CD4-positive, CD25-positive, alpha-beta regulatory T cell (primary cell): ENCODE data around the gene LDLR. TPM values are rescaled to one million over a fixed set of nuclear protein-coding genes. Genes with fewer than 3 reads are reported as not detected.
"Not testable (repeated sequence)": the region's sequence is repeated elsewhere in the genome, so short reads cannot be mapped to it uniquely, and the experiment has no call there.

Experiments used
- ATAC-seq, 2 donors: fragments of 150-1000 bp; cut with Tn5 transposase; one replicate each; pipeline ENCODE4 v1.10.0; 2021; ENCODE audit warnings: low read depth in 2 of 2, moderate number of reproducible peaks in 2 of 2, moderate library complexity in 1 of 2
- DNase-seq, 3 donors: peaks; one replicate each; pipeline versions ENCODE4 v3.0.0 to v3.0.0-alpha.2; 2012 to 2022; ENCODE audit warnings: mixed read lengths in 1 of 3
- H3K27ac ChIP-seq: one replicate; pipeline ENCODE4 v1.7.0; 2013; ENCODE audit warnings: mild to moderate bottlenecking, low read length; ENCODE audit not compliant: insufficient read depth, poor library complexity, severe bottlenecking
- H3K27me3 ChIP-seq: one replicate; pipeline ENCODE4 v1.7.0; 2013; ENCODE audit warnings: low read length; ENCODE audit not compliant: control insufficient read depth, insufficient read depth
- H3K36me3 ChIP-seq: one replicate; pipeline ENCODE4 v1.7.0; 2013; ENCODE audit warnings: mild to moderate bottlenecking, low read length, moderate library complexity; ENCODE audit not compliant: control insufficient read depth, insufficient read depth
- H3K4me1 ChIP-seq: 2 replicates; pipeline ENCODE4 v1.7.0; 2013; ENCODE audit warnings: mild to moderate bottlenecking, low read length; ENCODE audit not compliant: insufficient read depth, control insufficient read depth, poor library complexity, severe bottlenecking
- H3K4me3 ChIP-seq: one replicate; pipeline ENCODE4 v1.7.0; 2013; ENCODE audit warnings: low read depth, mild to moderate bottlenecking, low read length, moderate library complexity
- H3K9me3 ChIP-seq, 2 experiments: 1 replicate in 1 of 2; 2 replicates in 1 of 2; pipeline ENCODE4 v1.7.0; 2013; ENCODE audit warnings: low read length in 2 of 2, mild to moderate bottlenecking in 1 of 2, moderate library complexity in 1 of 2; ENCODE audit not compliant: control insufficient read depth in 2 of 2
- H3K27ac Mint-ChIP-seq, 3 donors: one replicate each; pipeline ENCODE4 v1.8.0; 2020 to 2022; ENCODE audit warnings: mild to moderate bottlenecking in 3 of 3, mixed read lengths in 3 of 3, moderate library complexity in 2 of 3
- H3K27me3 Mint-ChIP-seq: one replicate; pipeline ENCODE4 v1.8.0; 2022; ENCODE audit warnings: mild to moderate bottlenecking, mixed read lengths
- H3K36me3 Mint-ChIP-seq: one replicate; pipeline ENCODE4 v1.8.0; 2020; ENCODE audit warnings: mixed read lengths
- H3K4me1 Mint-ChIP-seq, 4 donors: one replicate each; pipeline ENCODE4 v1.8.0; 2020 to 2022; ENCODE audit warnings: mixed read lengths in 4 of 4, mild to moderate bottlenecking in 1 of 4
- H3K4me3 Mint-ChIP-seq, 4 donors: one replicate each; pipeline ENCODE4 v1.8.0; 2020 to 2022; ENCODE audit warnings: mild to moderate bottlenecking in 4 of 4, mixed read lengths in 4 of 4, moderate library complexity in 3 of 4
- H3K9me3 Mint-ChIP-seq, 7 donors: one replicate each; pipeline ENCODE4 v1.8.0; 2020 to 2022; ENCODE audit warnings: mixed read lengths in 7 of 7, mild to moderate bottlenecking in 3 of 7, moderate library complexity in 2 of 7
- polyA plus RNA-seq, 4 donors: library from polyadenylated mRNA; unstranded; fragments of 300-500 nt; fragmentation: Illumina TruSeq; gene quantifications; one replicate each; pipeline ENCODE4 v1.2.3, GENCODE V29; 2021
- total RNA-seq: library from RNA; stranded (reverse); gene quantifications from one replicate; pipeline ENCODE4 v1.2.3, GENCODE V29; 2022

Gene LDLR
- total and polyA plus RNA-seq, 5 donors from 2014 or later, result 5.1 to 108 (median 11.8) TPM

DNA sequence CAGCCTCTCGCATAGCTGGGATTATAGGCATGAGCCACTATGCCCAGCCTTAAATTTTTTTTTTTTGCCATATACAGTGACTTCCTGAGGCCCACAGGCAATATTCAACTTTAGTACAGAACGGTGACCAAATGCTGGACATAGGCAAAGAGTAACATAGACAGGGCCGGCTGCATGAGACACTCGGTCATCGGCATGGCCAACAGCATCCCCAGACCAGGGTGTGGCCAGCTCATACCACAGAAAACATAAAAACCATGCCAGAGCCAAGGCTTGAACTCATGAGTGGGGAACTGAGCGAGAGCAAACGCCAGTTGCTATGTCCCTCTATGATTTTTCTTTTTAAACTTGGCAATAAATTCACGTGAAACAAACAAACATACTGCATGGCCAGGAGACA lies 91.1 kb downstream of the LDLR start:
- no peak for ATAC-seq
- Histone ChIP-seq H3K36me3 (no peaks in the 10 kb centered on the region), H3K27ac (no peak overlapping the region), H3K4me3 (no peak overlapping the region), H3K4me1 (peaks cover 9% of the 10 kb centered on the region), H3K9me3 (no peaks in the 10 kb centered on the region), H3K27me3 (no peaks in the 10 kb centered on the region)
- peaks cover 4% of the 10 kb centered on the region for H3K27me3 Mint-ChIP-seq
- H3K9me3 Mint-ChIP-seq, result no peaks in the 10 kb centered on the region
- H3K27ac Mint-ChIP-seq, result no peak overlapping the region
- H3K4me1 Mint-ChIP-seq, result peaks cover 0 to 9% (median 2%) of the 10 kb centered on the region in 4 donors
- no peak for DNase-seq
- H3K4me3 Mint-ChIP-seq, result peak overlapping the region in 1 of 4 donors; percentile 5
- H3K36me3 Mint-ChIP-seq, result no peaks in the 10 kb centered on the region

GRCh38 chr19:11180975-11181374 lies 91.7 kb downstream of the LDLR start:
- H3K4me1 ChIP-seq, DNase-seq, H3K36me3 ChIP-seq, H3K27me3 ChIP-seq, H3K27ac Mint-ChIP-seq, H3K27me3 Mint-ChIP-seq, H3K9me3 Mint-ChIP-seq, H3K4me1 Mint-ChIP-seq, H3K4me3 ChIP-seq, H3K4me3 Mint-ChIP-seq, H3K9me3 ChIP-seq, H3K36me3 Mint-ChIP-seq, ATAC-seq, H3K27ac ChIP-seq: not testable (repeated sequence)

DNA sequence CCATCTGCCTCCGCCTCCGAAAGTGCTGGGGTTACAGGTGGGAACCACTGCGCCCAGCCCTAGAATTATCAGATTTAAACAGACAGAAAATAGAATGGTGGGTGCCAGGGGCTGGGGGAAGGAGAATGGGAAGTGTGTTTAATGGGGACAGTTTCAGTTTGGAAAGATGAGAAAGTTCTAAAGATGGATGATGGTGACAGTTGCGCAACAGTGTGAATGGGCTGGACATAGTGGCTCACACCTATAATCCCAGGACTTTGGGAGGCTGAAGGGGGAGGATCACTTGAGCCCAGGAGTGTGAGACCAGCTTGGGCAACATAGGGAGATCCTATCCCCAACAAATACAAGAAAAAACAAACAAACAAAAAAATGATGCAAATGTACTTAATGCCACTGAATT lies 92.2 kb downstream of the LDLR start:
- no peaks in the 10 kb centered on the region for H3K9me3 Mint-ChIP-seq
- H3K27me3 Mint-ChIP-seq, result peaks cover 4% of the 10 kb centered on the region
- no peak for ATAC-seq

More for the DNA sequence above, 92.2 kb downstream of the LDLR start:
- no peak for DNase-seq
- Histone ChIP-seq H3K4me3 (no peak overlapping the region), H3K4me1 (peaks cover 9% of the 10 kb centered on the region), H3K36me3 (no peaks in the 10 kb centered on the region), H3K27ac (no peak overlapping the region), H3K9me3 (no peaks in the 10 kb centered on the region), H3K27me3 (no peaks in the 10 kb centered on the region)
- Mint-ChIP-seq H3K36me3 (no peaks in the 10 kb centered on the region), H3K4me3 (no peak overlapping the region), H3K4me1 (peaks cover 0 to 9% (median 2%) of the 10 kb centered on the region in 4 donors), H3K27ac (peak overlapping the region in 1 of 3 donors; percentile 1)

Other genes starting within 250 kb of the LDLR start
- 0.49 TPM for gene C19orf38, start 241.0 kb upstream of the LDLR start, total RNA-seq
- gene C19orf38, start 241.0 kb upstream of the LDLR start, polyA plus RNA-seq, result 1 to 10 TPM in 1 of 4 donors, under 1 TPM in 2, not detected in 1; 0.40 to 1.1 (median 0.67) TPM
- 26.0 TPM for gene CARM1, start 217.9 kb upstream of the LDLR start, total RNA-seq
- gene CARM1, start 217.9 kb upstream of the LDLR start, polyA plus RNA-seq, result under 1 TPM; 0.39 to 0.94 (median 0.53) TPM
- 22.0 TPM for gene YIPF2, start 160.8 kb upstream of the LDLR start, total RNA-seq
- 10 to 100 TPM; 10.7 to 13.1 (median 12.6) TPM for gene YIPF2, start 160.8 kb upstream of the LDLR start, polyA plus RNA-seq
- gene TIMM29, start 160.7 kb upstream of the LDLR start, total RNA-seq, result 21.8 TPM
- 10 to 100 TPM; 30.7 to 38.3 (median 33.8) TPM for gene TIMM29, start 160.7 kb upstream of the LDLR start, polyA plus RNA-seq
- gene SMARCA4, start 128.4 kb upstream of the LDLR start, total RNA-seq, result 79.5 TPM
- 1 to 10 TPM; 6.3 to 8.7 (median 7.2) TPM for gene SMARCA4, start 128.4 kb upstream of the LDLR start, polyA plus RNA-seq
- 3.2 TPM for gene SPC24, start 66.3 kb downstream of the LDLR start, total RNA-seq
- 1 to 10 TPM in 2 of 4 donors, under 1 TPM in 2; 0.41 to 3.1 (median 0.99) TPM for gene SPC24, start 66.3 kb downstream of the LDLR start, polyA plus RNA-seq
- 0.74 TPM for gene KANK2, start 108.1 kb downstream of the LDLR start, total RNA-seq
- under 1 TPM in 3 of 4 donors, not detected in 1; 0.16 to 0.52 (median 0.29) TPM for gene KANK2, start 108.1 kb downstream of the LDLR start, polyA plus RNA-seq
- gene ANGPTL8, start 150.2 kb downstream of the LDLR start, total RNA-seq, result not detected
- gene ANGPTL8, start 150.2 kb downstream of the LDLR start, polyA plus RNA-seq, result not detected
- gene DOCK6, start 173.1 kb downstream of the LDLR start, total RNA-seq, result 2.8 TPM
- 1 to 10 TPM in 1 of 4 donors, under 1 TPM in 2, not detected in 1; 0.07 to 1.1 (median 0.12) TPM for gene DOCK6, start 173.1 kb downstream of the LDLR start, polyA plus RNA-seq
- gene TSPAN16, start 206.7 kb downstream of the LDLR start, total RNA-seq, result not detected
- not detected for gene TSPAN16, start 206.7 kb downstream of the LDLR start, polyA plus RNA-seq